Stimulated activated CD8-positive, alpha-beta memory T cell treated with anti-CD3 and anti-CD28 coated beads, Interleukin-15, amount 100 ng/mL, for 1 hour (primary cell): ENCODE measurements around the gene ACTR2.
"Not testable (repeated sequence)": the region's sequence is repeated elsewhere in the genome, so short reads cannot be mapped to it uniquely, and the experiment has no call there.

Source experiments
- DNase-seq: peaks from one replicate; pipeline ENCODE4 v3.0.0-alpha.2; 2020; ENCODE audit warnings: low read depth

The ACTR2 gene

DNA sequence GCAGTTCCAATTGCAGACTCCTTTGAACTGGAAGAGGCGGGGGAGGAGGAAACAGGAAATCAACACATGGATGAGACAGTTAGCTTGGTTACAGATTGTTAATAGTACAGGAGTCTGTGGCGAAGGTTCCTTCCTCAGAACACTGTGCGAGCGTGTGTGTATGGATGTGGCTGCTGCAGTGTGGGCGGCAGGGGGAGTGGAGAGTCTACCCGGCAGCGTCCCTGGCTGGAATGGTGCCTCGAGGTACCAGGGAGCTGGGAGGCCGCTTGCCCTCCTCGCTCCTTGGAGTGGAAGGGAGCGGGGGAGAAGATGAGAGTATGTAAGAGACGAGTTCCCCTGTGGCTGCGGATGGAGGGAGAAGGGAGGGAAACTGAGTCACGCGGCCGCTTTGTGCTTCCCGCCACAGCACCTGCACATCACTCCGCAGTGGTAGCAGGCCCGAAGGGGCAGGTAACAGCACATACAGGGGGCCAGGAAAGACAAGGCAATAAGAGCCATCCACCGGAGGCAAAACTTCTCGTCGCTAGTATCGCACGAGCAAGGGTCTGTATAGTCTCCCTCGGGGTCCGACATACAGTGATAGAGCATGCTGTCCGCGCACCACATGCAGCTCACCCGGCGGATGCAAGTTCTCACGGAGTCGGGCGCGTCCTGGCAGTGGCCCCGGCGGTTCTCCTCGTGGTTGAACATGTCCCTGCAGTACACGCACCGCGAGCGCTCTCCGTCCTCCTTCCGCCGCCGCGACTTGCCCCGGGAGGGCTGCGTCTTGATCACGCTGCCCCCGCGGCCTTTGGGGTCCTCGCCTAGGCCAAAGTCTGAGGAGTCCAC is 85.7 kb downstream of the ACTR2 start:
- DNase-seq: no peak

DNA sequence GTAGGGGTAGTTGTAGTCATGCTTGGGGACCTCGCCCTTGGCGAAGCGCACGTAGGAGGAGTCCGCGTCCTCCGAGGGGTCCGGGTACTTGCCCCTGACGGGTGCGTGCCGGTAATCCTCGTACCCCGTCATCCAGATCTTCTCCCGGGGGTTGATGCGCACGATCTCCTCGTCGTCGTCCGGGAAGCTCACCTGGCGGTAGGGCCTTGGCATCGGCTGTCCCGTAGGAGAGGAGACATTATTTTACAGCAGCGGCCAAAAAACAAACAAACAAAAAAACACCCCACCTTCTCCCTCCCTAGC is 86.3 kb downstream of the ACTR2 start:
- no peak for DNase-seq

DNA sequence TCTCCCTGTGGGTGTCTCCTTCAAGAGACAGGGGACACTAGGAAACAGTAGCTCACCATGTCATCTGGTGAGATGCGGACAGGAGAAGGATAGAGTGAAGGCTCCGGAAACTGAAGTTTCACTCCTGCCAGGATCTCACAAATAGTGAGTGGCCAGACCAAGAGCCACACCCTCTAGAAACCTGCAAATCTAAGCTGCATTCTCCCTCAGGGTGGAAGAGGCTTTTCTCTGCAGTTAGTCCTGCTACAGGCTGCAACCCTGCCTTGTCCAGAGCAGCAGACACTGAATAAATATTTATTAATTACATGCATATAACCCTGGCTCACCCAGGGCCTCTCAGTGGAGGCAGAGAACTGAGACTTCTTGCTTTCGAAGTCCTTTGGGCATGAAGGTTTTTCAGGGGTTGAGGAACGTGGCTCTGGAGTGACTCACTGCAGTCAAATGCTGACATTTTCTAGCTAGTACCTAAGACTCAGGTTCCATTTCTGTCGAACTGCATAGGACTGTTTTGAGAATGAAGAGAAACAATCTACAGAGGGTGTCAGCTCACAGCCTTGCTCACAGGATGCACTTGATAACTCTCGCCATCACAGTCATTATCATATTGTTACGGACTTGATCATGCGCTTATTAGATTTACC is 87.3 kb downstream of the ACTR2 start:
- DNase-seq: no peak

DNA sequence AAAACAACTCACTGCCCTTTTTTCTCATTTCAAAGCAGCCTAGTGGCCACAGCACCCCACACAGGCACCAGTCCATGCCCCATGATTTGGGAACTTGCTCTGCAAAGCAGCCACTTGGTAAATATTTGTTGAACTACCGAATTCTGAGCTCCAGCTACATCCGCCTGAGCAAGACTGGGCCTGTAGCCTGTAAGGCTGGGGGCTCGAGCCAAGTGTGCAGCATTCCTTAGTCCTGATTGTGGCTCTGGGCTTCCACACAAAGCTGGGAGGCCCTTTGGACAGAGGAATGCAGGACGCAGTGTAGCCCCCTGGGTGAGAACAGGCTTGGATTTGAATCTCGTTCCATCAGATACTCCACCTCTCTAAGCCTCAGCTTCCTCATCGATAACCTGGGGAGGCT is 88.4 kb downstream of the ACTR2 start:
- no peak for DNase-seq

DNA sequence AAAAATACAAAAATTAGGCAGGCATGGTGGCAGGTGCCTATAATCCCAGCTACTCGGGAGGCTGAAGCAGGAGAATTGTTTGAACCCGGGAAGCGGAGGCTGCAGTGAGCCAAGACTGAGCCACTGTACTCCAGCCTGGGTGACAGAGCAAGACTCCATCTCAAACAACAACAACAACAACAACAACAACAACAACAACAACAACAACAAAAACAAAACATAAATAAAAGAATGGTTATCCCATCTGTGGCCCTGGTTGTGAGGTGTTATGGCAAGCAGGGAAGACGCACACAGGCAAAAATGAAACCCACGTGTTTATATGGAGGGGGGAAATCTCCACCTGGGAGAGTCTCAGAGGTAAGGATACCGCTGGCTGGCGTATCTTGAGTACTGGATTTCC is 89.7 kb downstream of the ACTR2 start:
- DNase-seq: not testable (repeated sequence)

DNA sequence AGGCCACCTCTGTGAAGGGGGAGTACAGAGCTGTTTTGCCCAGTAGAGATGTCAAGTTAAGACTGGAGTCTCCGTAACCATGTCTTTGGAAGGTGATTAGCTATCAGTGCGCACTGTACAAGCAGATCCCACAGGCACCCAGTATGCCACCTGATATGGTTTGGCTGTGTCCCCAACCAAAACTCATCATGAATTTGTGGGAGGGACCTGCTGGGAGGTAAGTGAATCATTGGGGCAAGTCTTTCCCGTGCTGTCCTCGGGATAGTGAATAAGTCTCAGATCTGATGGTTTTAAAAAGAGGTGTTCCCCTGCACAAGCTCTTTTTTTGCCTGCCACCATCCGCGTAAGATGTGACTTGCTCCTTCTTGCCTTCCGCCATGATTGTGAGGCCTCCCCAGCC is 90.2 kb downstream of the ACTR2 start:
- no peak for DNase-seq

DNA sequence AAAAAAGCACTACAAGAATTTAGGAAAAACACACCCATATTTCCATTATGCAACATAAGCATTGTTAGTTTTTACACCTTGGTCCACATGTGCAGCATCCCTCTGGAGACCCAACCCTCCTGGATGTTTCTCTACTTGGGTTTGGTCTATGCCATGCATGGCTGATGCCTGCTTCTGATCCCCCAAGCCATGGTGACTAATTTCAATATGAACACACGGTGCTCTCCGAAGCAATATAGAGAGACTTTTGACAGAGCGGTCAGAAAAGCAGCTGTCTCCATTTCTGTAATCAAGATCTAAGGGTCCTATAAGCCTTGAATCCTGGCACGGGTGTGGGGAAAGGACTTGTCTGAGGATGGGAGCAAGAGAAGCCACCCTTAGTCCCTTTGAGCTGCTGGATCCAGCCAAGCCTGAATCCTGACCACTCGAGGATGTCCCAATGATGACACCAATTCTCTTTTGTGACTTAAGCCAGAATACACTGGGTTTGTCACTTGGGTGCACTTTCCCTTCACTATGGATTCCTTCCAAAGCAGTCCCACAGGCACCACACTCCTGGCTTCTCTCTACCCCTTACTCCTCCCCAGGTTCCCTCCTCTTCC is 91.5 kb downstream of the ACTR2 start:
- no peak for DNase-seq

DNA sequence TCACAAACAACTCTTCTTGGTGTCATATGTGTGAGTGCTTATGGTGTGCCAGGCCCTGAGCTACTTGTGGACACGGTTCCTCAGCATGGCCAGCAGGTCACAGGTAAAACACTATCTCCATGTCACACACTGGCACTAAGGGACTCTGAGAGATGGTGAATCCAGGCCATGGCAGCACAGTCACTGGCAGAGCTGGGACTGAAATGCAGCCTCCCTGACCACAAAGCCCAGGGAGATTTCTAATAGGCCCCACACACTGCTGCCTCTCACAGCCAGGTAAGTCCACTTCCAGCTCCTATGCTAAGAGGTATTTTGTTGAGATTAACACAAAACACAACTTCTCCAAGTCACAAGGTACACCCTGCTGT is 92.0 kb downstream of the ACTR2 start:
- DNase-seq: no peak

DNA sequence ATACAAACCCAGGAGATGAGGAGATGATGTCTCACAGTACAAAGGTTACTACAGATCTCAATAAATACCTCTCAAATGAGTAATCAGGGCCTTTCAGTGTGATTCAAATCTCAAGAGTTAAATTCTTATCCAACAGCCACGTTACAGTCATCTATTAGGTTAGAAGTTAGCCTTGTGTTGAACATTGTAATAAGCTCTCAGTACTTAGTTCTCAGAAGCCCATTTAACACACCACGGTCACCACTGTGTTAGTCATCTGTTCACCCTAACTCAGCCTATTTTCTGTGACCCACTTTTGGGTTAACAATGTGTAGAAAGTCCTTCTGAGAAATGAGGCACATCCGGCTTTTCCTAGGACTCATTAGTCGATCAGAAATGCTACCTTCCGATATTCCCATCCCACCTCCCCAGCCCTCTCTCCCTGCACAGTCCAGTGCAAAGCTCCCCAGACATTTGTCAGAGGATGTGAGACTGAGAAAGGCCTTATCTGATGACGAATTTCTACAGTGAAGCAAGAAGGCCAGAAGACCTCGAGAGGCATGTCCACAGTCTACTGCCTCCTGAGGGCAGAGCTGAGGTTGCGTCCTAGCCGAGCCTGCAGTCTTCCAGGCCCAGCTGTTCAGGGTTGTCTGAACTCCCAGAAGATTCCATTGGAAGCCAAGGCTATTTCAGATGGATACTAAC is 92.6 kb downstream of the ACTR2 start:
- DNase-seq: no peak
